Measurements from ENCODE around the gene LMO7.

- TF ChIP-seq SRSF9 (IDR thresholded peaks at IDR 0.05; ENCODE audit: borderline replicate concordance, insufficient read depth, low read depth, low read length, poor library complexity, severe bottlenecking) (no peak), CHD2 (IDR thresholded peaks at IDR 0.05; ENCODE audit: low read depth, low read length) (no peak), FOXK2 (IDR thresholded peaks at IDR 0.05) (no peak), RAD21 (CRISPR knock-in tag; IDR thresholded peaks at IDR 0.05) (no peak), SMAD1 (CRISPR knock-in tag; IDR thresholded peaks at IDR 0.05; ENCODE audit: borderline replicate concordance, low read depth) (no peak), SMARCC2 (IDR thresholded peaks at IDR 0.05) (no peak)
Measured at GRCh38 chr13:75782985-75783384, 146.9 kb downstream of the LMO7 start.

Measured in HepG2 (cell line).